ENCODE results near the gene RIMS1.

Gene RIMS1

GRCh38 chr6:72421387-72421786 lies 535.0 kb downstream of the RIMS1 start:
- no peak for DNase-seq

GRCh38 chr6:72422171-72422570 lies 535.8 kb downstream of the RIMS1 start:
- DNase-seq, result no peak

DNA sequence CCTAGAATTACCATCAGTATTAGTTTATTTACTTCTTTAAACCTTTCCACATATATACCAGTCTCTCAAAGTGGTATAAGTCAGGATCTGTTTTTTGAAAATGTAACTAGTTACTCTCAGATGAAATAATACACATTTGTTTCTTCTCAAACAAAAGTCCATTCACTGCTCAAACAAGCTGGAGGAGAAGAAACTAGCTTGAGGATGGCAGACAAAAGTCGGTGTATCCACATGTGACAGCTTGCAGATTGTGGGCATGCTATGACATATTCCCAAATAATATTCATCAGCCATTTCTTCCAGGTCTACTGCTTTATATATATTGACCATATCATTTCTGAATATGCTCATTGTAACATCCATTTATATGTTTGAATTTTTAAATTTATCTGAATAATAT lies 538.1 kb downstream of the RIMS1 start:
- DNase-seq, result no peak

GRCh38 chr6:72425003-72425681 lies 538.8 kb downstream of the RIMS1 start:
- DNase-seq, result no peak

DNA sequence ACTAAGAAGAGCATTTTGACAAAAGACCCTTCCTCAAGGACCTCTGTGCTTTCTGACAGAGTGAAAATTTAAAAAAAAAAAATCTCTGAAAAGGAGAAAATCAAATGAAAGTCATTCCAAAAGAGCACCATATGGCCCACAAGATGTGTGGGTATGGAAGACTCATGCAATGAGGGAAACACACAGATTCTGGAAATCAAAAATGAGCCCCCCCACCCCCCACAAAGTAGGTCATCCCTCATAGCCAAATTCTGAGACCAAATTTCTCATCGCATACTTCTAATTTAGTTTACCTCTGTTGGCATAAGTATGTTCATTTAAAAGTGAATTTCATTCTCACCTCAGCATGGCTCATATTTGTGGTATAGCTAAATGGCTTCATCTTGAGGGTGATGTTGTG lies 554.3 kb downstream of the RIMS1 start:
- DNase-seq, result no peak

- no peak for DNase-seq
Measured at GRCh38 chr6:72446430-72446829, 560.1 kb downstream of the RIMS1 start.

Data from SHP77 treated with DMSO at 0.1 percent for 48 hours (cell line).